H9 (cell line): ENCODE measurements around the gene PCNX3. TPM values are rescaled to one million over a fixed set of nuclear protein-coding genes. Genes with fewer than 3 reads are reported as not detected.

Experiments
- DNase-seq: peaks from one replicate; pipeline ENCODE4 v3.0.0-alpha.2; 2017
- H2AFZ ChIP-seq: one replicate; pipeline ENCODE4 v1.6.1; 2013; ENCODE audit warnings: mild to moderate bottlenecking, low read length, control low read depth, moderate library complexity
- H2AK5ac ChIP-seq: 2 replicates; pipeline ENCODE4 v1.6.1; 2013; ENCODE audit warnings: low read length, control low read depth, mixed read lengths; ENCODE audit not compliant: insufficient read length
- H2BK120ac ChIP-seq: one replicate; pipeline ENCODE4 v1.6.1; 2013; ENCODE audit warnings: low read depth, mild to moderate bottlenecking, low read length, control low read depth, inconsistent platforms; ENCODE audit not compliant: poor library complexity, severe bottlenecking
- H2BK12ac ChIP-seq: 2 replicates; pipeline ENCODE4 v1.6.1; 2013; ENCODE audit warnings: low read length, control low read depth, mixed read lengths, low read depth; ENCODE audit not compliant: insufficient read length
- H2BK15ac ChIP-seq: 2 replicates; pipeline ENCODE4 v1.6.1; 2013; ENCODE audit warnings: low read depth, low read length, control low read depth
- H2BK20ac ChIP-seq: one replicate; pipeline ENCODE4 v1.6.1; 2013; ENCODE audit warnings: low read depth, mild to moderate bottlenecking, low read length, control low read depth, inconsistent platforms; ENCODE audit not compliant: poor library complexity, severe bottlenecking
- H2BK5ac ChIP-seq: 2 replicates; pipeline ENCODE4 v1.6.1; 2013; ENCODE audit warnings: low read length, control low read depth, mixed read lengths; ENCODE audit not compliant: insufficient read length
- H3K14ac ChIP-seq: 2 replicates; pipeline ENCODE4 v1.6.1; 2013; ENCODE audit warnings: low read length, control low read depth; ENCODE audit not compliant: insufficient read depth
- H3K18ac ChIP-seq: 2 replicates; pipeline ENCODE4 v1.6.1; 2013; ENCODE audit warnings: low read depth, mild to moderate bottlenecking, mixed read lengths, low read length, control low read depth; ENCODE audit not compliant: insufficient read length
- H3K23ac ChIP-seq: 2 replicates; pipeline ENCODE4 v1.6.1; 2013; ENCODE audit warnings: low read length, control low read depth, mixed read lengths, low read depth; ENCODE audit not compliant: insufficient read length
- H3K23me2 ChIP-seq: 2 replicates; pipeline ENCODE4 v1.6.1; 2013; ENCODE audit warnings: low read depth, mild to moderate bottlenecking, mixed read lengths, low read length, control low read depth; ENCODE audit not compliant: insufficient read length, poor library complexity, severe bottlenecking
- H3K27ac ChIP-seq: 2 replicates; pipeline ENCODE4 v1.5.1; 2013; ENCODE audit warnings: low read length, control low read depth, mixed read lengths, low read depth; ENCODE audit not compliant: insufficient read length
- H3K27me3 ChIP-seq: 2 replicates; pipeline ENCODE4 v1.6.1; 2013; ENCODE audit warnings: low read length, control low read depth, inconsistent platforms; ENCODE audit not compliant: insufficient read depth
- H3K4ac ChIP-seq: 2 replicates; pipeline ENCODE4 v1.6.1; 2013; ENCODE audit warnings: low read depth, mild to moderate bottlenecking, control low read depth, inconsistent platforms, low read length, moderate library complexity
- H3K4me1 ChIP-seq: 2 replicates; pipeline ENCODE4 v1.6.1; 2013; ENCODE audit warnings: low read length, control low read depth, inconsistent platforms; ENCODE audit not compliant: insufficient read depth
- H3K4me2 ChIP-seq: 2 replicates; pipeline ENCODE4 v1.6.1; 2013; ENCODE audit warnings: low read length, control low read depth, mixed read lengths; ENCODE audit not compliant: insufficient read length, insufficient read depth
- H3K56ac ChIP-seq: 2 replicates; pipeline ENCODE4 v1.6.1; 2013; ENCODE audit warnings: low read depth, mild to moderate bottlenecking, mixed read lengths, low read length, control low read depth; ENCODE audit not compliant: insufficient read length
- H3K79me1 ChIP-seq: 2 replicates; pipeline ENCODE4 v1.6.1; 2013; ENCODE audit warnings: low read depth, mild to moderate bottlenecking, moderate library complexity, low read length, control low read depth, inconsistent platforms; ENCODE audit not compliant: insufficient read depth, poor library complexity, severe bottlenecking
- H3K79me2 ChIP-seq: 2 replicates; pipeline ENCODE4 v1.6.1; 2013; ENCODE audit warnings: low read length, control low read depth, inconsistent platforms; ENCODE audit not compliant: insufficient read depth
- H3K9ac ChIP-seq: 2 replicates; pipeline ENCODE4 v1.6.1; 2013; ENCODE audit warnings: low read length, control low read depth, mixed read lengths; ENCODE audit not compliant: insufficient read length; ENCODE audit errors: extremely low read depth
- H3K9me3 ChIP-seq: one replicate; pipeline ENCODE4 v1.6.1; 2013; ENCODE audit warnings: low read depth, low read length, inconsistent platforms; ENCODE audit not compliant: control insufficient read depth
- H3T11ph ChIP-seq: one replicate; pipeline ENCODE4 v1.6.1; 2013; ENCODE audit warnings: mild to moderate bottlenecking, low read length, control low read depth, inconsistent platforms
- H4K20me1 ChIP-seq: one replicate; pipeline ENCODE4 v1.6.1; 2013; ENCODE audit not compliant: control insufficient read depth, insufficient read length, insufficient read depth
- H4K5ac ChIP-seq: 2 replicates; pipeline ENCODE4 v1.6.1; 2013; ENCODE audit warnings: low read depth, mild to moderate bottlenecking, mixed read lengths, low read length, control low read depth; ENCODE audit not compliant: insufficient read length
- H4K8ac ChIP-seq: replicated peaks from 2 replicates; pipeline ENCODE4 v1.6.1; 2013; ENCODE audit warnings: low read length, control low read depth, mixed read lengths, low read depth; ENCODE audit not compliant: insufficient read length
- H4K91ac ChIP-seq: 2 replicates; pipeline ENCODE4 v1.6.1; 2013; ENCODE audit warnings: low read depth, mild to moderate bottlenecking, moderate library complexity, mixed read lengths, low read length, control low read depth; ENCODE audit not compliant: insufficient read length
- H3K27ac Mint-ChIP-seq, 3 experiments: 2 replicates in 2 of 3; 3 replicates in 1 of 3; pipeline ENCODE4 v1.8.0; 2020 to 2021; ENCODE audit warnings: mixed read lengths in 3 of 3, mild to moderate bottlenecking in 1 of 3, moderate library complexity in 1 of 3
- H3K27me3 Mint-ChIP-seq: 2 replicates; pipeline ENCODE4 v1.8.0; 2021; ENCODE audit warnings: low read depth, mild to moderate bottlenecking, moderate library complexity, mixed read lengths
- H3K36me3 Mint-ChIP-seq, 3 experiments: 2 replicates in 2 of 3; 3 replicates in 1 of 3; pipeline ENCODE4 v1.8.0; 2020 to 2021; ENCODE audit warnings: low read depth in 3 of 3, mixed read lengths in 3 of 3; ENCODE audit not compliant: insufficient read depth in 1 of 3
- H3K4me1 Mint-ChIP-seq, 2 experiments: 2 replicates each; pipeline ENCODE4 v1.8.0; 2020; ENCODE audit warnings: mixed read lengths in 2 of 2
- H3K4me3 Mint-ChIP-seq, 2 experiments: 2 replicates in 1 of 2; 3 replicates in 1 of 2; pipeline ENCODE4 v1.8.0; 2020 to 2021; ENCODE audit warnings: mild to moderate bottlenecking in 2 of 2, mixed read lengths in 2 of 2, moderate library complexity in 1 of 2
- H3K9me3 Mint-ChIP-seq, 2 experiments: 2 replicates in 1 of 2; 3 replicates in 1 of 2; pipeline ENCODE4 v1.8.0; 2020; ENCODE audit warnings: mild to moderate bottlenecking in 2 of 2, mixed read lengths in 2 of 2, moderate library complexity in 1 of 2
- WGBS: extraction: QIAGEN DNeasy Blood & Tissue Kit; methylation state at CpG from one replicate; pipeline ENCODE4 v1.1.7; 2013; ENCODE audit warnings: missing lambda C conversion rate, low lambda C conversion rate, mixed read lengths; ENCODE audit not compliant: insufficient read length; ENCODE audit errors: extremely low coverage; 5-methylcytosine and 5-hydroxymethylcytosine counted together
- total RNA-seq: library from RNA; stranded (reverse); gene quantifications from 2 replicates; pipeline ENCODE4 v1.2.1, GENCODE V29; 2021
- TF ChIP-seq, protein P1 (sequence below): fragments of 200-600 bp; sonication (generic); conservative IDR thresholded peaks from 3 replicates; pipeline ENCODE4 v1.8.0; 2021; ENCODE audit warnings: antibody characterized with exemption, mild to moderate bottlenecking

PCNX3 gene
- total RNA-seq, 1 experiment from 2014 or later, result 50.5 TPM

DNA sequence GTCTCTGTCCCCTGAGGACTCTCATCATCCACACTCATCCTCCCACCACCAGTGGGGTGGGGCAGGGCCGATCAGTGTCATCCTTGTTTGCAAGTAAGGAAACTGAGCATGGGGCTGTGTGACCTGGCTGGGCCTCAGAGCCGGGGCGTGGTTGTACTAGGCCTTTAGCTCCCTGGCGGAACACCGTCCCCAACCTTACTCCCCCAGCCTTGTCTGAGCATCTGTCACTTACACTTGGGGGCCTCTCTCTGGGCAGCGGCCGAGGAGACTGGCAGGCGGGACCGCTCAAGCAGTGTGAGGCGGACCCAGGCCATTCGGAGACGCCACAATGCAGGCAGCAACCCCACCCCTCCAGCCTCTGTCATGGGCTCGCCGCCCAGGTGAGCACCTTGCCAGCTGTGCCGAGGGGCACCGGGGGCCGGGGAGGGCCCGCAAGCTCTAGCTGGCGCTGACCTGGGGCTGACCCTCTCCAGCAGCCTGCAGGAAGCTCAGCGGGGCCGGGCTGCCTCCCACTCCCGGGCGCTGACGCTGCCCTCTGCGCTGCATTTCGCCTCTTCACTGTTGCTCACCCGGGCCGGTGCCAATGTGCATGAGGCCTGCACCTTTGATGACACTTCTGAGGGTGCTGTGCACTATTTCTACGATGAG lies 3.8 kb downstream of the PCNX3 start:
- no CpG with 5 or more reads among the region's 29 CpGs for WGBS

More for the DNA sequence above, 3.8 kb downstream of the PCNX3 start:
- H3K79me1 ChIP-seq, result no peaks in the 10 kb centered on the region
- H3K4me1 ChIP-seq, result no peaks in the 10 kb centered on the region; the same call in none of the 2 replicates
- no peaks in the 10 kb centered on the region for H3K9me3 Mint-ChIP-seq
- no peaks in the 10 kb centered on the region for H3K27me3 ChIP-seq
- TF ChIP-seq, protein P1, sequence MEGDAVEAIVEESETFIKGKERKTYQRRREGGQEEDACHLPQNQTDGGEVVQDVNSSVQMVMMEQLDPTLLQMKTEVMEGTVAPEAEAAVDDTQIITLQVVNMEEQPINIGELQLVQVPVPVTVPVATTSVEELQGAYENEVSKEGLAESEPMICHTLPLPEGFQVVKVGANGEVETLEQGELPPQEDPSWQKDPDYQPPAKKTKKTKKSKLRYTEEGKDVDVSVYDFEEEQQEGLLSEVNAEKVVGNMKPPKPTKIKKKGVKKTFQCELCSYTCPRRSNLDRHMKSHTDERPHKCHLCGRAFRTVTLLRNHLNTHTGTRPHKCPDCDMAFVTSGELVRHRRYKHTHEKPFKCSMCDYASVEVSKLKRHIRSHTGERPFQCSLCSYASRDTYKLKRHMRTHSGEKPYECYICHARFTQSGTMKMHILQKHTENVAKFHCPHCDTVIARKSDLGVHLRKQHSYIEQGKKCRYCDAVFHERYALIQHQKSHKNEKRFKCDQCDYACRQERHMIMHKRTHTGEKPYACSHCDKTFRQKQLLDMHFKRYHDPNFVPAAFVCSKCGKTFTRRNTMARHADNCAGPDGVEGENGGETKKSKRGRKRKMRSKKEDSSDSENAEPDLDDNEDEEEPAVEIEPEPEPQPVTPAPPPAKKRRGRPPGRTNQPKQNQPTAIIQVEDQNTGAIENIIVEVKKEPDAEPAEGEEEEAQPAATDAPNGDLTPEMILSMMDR, result no peak
- H3T11ph ChIP-seq, result no peak overlapping the region
- H2AFZ ChIP-seq, result no peak overlapping the region
- H3K18ac ChIP-seq, result no peak overlapping the region
- H3K9me3 ChIP-seq, result no peaks in the 10 kb centered on the region
- H3K56ac ChIP-seq, result no peak overlapping the region
- H4K20me1 ChIP-seq, result no peaks in the 10 kb centered on the region
- peaks cover 7% of the 10 kb centered on the region; the same call in 1 of the 2 replicates for H3K79me2 ChIP-seq
- no peak overlapping the region for H3K4ac ChIP-seq
- no peak overlapping the region for H2BK5ac ChIP-seq
- no peak overlapping the region for H4K91ac ChIP-seq
- no peak overlapping the region for H4K5ac ChIP-seq
- no peak overlapping the region for H3K4me2 ChIP-seq
- H3K4me3 Mint-ChIP-seq, result no peak overlapping the region; a peak in 1 of 5 replicates
- H3K14ac ChIP-seq, result no peak overlapping the region
- H2BK20ac ChIP-seq, result no peak overlapping the region
- no peak overlapping the region for H2AK5ac ChIP-seq
- H3K27me3 Mint-ChIP-seq, result peaks cover 3% of the 10 kb centered on the region
- H4K8ac ChIP-seq, result no peak overlapping the region
- H2BK12ac ChIP-seq, result no peak overlapping the region
- H3K27ac Mint-ChIP-seq, result no peak overlapping the region
- DNase-seq, result no peak
- no peak overlapping the region for H3K9ac ChIP-seq
- H3K36me3 Mint-ChIP-seq, result peaks cover 21 to 57% (median 56%) of the 10 kb centered on the region in 3 experiments; a peak in 6 of 7 replicates
- H3K4me1 Mint-ChIP-seq, result peaks cover 8% of the 10 kb centered on the region in 2 experiments
- no peak overlapping the region for H2BK120ac ChIP-seq
- no peak overlapping the region for H2BK15ac ChIP-seq
- H3K27ac ChIP-seq, result no peak overlapping the region
- peaks cover 11% of the 10 kb centered on the region for H3K23me2 ChIP-seq
- H3K23ac ChIP-seq, result no peak overlapping the region
